HepG2 (cell line): Measurements from ENCODE around the gene DMXL1. TPM values are rescaled to one million over a fixed set of nuclear protein-coding genes. Genes with fewer than 3 reads are reported as not detected.
A peak's percentile ranks its signal among the peaks of the same experiment; 100 is the strongest.

Experiments
- ATAC-seq: fragments of 200-7000 bp; cut with Tn5 transposase; 3 replicates; pipeline ENCODE4 v1.9.1; 2020; ENCODE audit warnings: mild to moderate bottlenecking, moderate library complexity
- BruUV-seq: library from RNA; stranded (reverse); fragments of 400-500 nt; replicated peaks from 2 replicates; lab custom pipeline; 2021; lab: Mats Ljungman, UMichigan
- CTCF ChIA-PET: fragments of 300-600 bp; formaldehyde crosslinking; extraction: SDS; loops from one replicate; lab custom pipeline; 2021; ENCODE audit warnings: low total read pairs, inconsistent platforms, low intra/inter-chr PET ratio; lab: Yijun Ruan, JAX
- POLR2A ChIA-PET: fragments of 350-600 bp; sonication (Branson Sonifier 250); formaldehyde crosslinking; loops from one replicate; lab custom pipeline; 2020; ENCODE audit warnings: antibody characterized with exemption, inconsistent platforms; lab: Yijun Ruan, JAX
- DNase-seq: peaks from one replicate; pipeline ENCODE4 v3.0.0-alpha.2; 2015; ENCODE audit warnings: low spot score
- FAIRE-seq: peaks from 3 replicates; lab custom pipeline; 2011; peaks lifted over from hg19 to GRCh38; lab: Jason Lieb, UNC
- H2AFZ ChIP-seq: one replicate; pipeline ENCODE4 v1.6.1; 2011; ENCODE audit warnings: low read length, inconsistent platforms
- H3K27ac ChIP-seq: fragments of 300-600 bp; 3 replicates; pipeline ENCODE4 v1.8.0; 2011; ENCODE audit warnings: mixed run types, mild to moderate bottlenecking, mixed read lengths, low read length, inconsistent platforms; ENCODE audit not compliant: insufficient read depth; ENCODE audit errors: extremely low read length
- H3K27me3 ChIP-seq, 2 experiments: fragments of 200-600 bp in 1 of 2; 2 replicates in 1 of 2; 3 replicates in 1 of 2; pipeline versions ENCODE4 v1.6.0 to v1.8.0; 2011; ENCODE audit warnings: low read length in 2 of 2, mild to moderate bottlenecking in 2 of 2, moderate library complexity in 2 of 2, inconsistent platforms in 1 of 2; ENCODE audit not compliant: insufficient read depth in 2 of 2, control insufficient read depth in 1 of 2
- H3K36me3 ChIP-seq, 2 experiments: fragments of 200-600 bp in 1 of 2; replicated peaks in 1 of 2; 2 replicates in 1 of 2; 3 replicates in 1 of 2; pipeline versions ENCODE4 v1.5.1 to v1.8.0; 2011; ENCODE audit warnings: low read length in 2 of 2, inconsistent platforms in 1 of 2; ENCODE audit not compliant: insufficient read depth in 2 of 2, control insufficient read depth in 1 of 2
- H3K4me1 ChIP-seq: 2 replicates; pipeline ENCODE4 v1.5.1; 2012; ENCODE audit warnings: low read length, inconsistent platforms; ENCODE audit not compliant: insufficient read depth
- H3K4me2 ChIP-seq: 2 replicates; pipeline ENCODE4 v1.6.0; 2011; ENCODE audit warnings: low read depth, low read length, inconsistent platforms
- H3K4me3 ChIP-seq, 3 experiments: fragments of 200-600 bp in 1 of 3; sonication (generic), shearing (Covaris generic) in 1 of 3; replicated peaks in 1 of 3; 2 replicates each; pipeline ENCODE4 v1.5.1; 2011 to 2016; ENCODE audit warnings: low read length in 3 of 3, inconsistent platforms in 2 of 3, low read depth in 2 of 3, mild to moderate bottlenecking in 2 of 3, control low read depth in 1 of 3, mixed read lengths in 1 of 3; ENCODE audit not compliant: insufficient read depth in 1 of 3
- H3K79me2 ChIP-seq: one replicate; pipeline ENCODE4 v1.6.1; 2011; ENCODE audit warnings: low read length, inconsistent platforms; ENCODE audit not compliant: insufficient read depth
- H3K9ac ChIP-seq: 2 replicates; pipeline ENCODE4 v1.6.0; 2011; ENCODE audit warnings: mild to moderate bottlenecking, low read depth, low read length, inconsistent platforms; ENCODE audit not compliant: insufficient read depth
- H3K9me3 ChIP-seq: 2 replicates; pipeline ENCODE4 v1.5.1; 2012; ENCODE audit warnings: mild to moderate bottlenecking, low read length
- H4K20me1 ChIP-seq: 2 replicates; pipeline ENCODE4 v1.6.0; 2011; ENCODE audit warnings: inconsistent platforms, mild to moderate bottlenecking, low read length, moderate library complexity; ENCODE audit not compliant: insufficient read depth
- ELF4 ChIP-seq: sonication (generic); formaldehyde crosslinking; IDR thresholded peaks from 2 replicates; pipeline ENCODE4 v1.5.0; 2020; ENCODE audit warnings: missing genetic modification reagents, mild to moderate bottlenecking, moderate library complexity, borderline replicate concordance
- ETV5 ChIP-seq: IDR thresholded peaks from 2 replicates; pipeline ENCODE4 v1.6.1; 2018; ENCODE audit warnings: missing biosample characterization, missing genetic modification reagents, inconsistent platforms, borderline replicate concordance
- GATA4 ChIP-seq: sonication (generic); IDR thresholded peaks from 2 replicates; pipeline ENCODE4 v1.6.1; 2016; ENCODE audit warnings: antibody characterized with exemption, low read depth, borderline replicate concordance
- HNF4A ChIP-seq: sonication (generic); formaldehyde crosslinking; IDR thresholded peaks from 2 replicates; pipeline ENCODE4 v1.4.0; 2020; ENCODE audit warnings: missing genetic modification reagents
- JUND ChIP-seq: sonication (generic); formaldehyde crosslinking; IDR thresholded peaks from 2 replicates; pipeline ENCODE4 v1.8.0; 2022; ENCODE audit warnings: mild to moderate bottlenecking, missing genetic modification reagents
- KLF11 ChIP-seq: IDR thresholded peaks from 2 replicates; pipeline ENCODE4 v1.6.1; 2016; ENCODE audit warnings: missing compliant biosample characterization
- MYC ChIP-seq: sonication (generic); formaldehyde crosslinking; IDR thresholded peaks from 2 replicates; pipeline ENCODE4 v1.9.0; 2021; ENCODE audit warnings: missing genetic modification reagents, borderline replicate concordance
- NRL ChIP-seq: sonication (generic); formaldehyde crosslinking; IDR thresholded peaks from 2 replicates; pipeline ENCODE4 v1.5.0; 2020; ENCODE audit warnings: missing genetic modification reagents, mild to moderate bottlenecking, moderate library complexity, borderline replicate concordance
- RAD21 ChIP-seq: fragments of 450-650 bp; formaldehyde crosslinking; IDR thresholded peaks from 2 replicates; pipeline ENCODE4 v1.5.0; 2020; ENCODE audit warnings: mild to moderate bottlenecking
- ZNF441 ChIP-seq: sonication (generic); formaldehyde crosslinking; IDR thresholded peaks from 2 replicates; pipeline ENCODE4 v1.7.0; 2021; ENCODE audit warnings: missing genetic modification reagents, borderline replicate concordance
- ZNF558 ChIP-seq: sonication (generic); formaldehyde crosslinking; IDR thresholded peaks from 2 replicates; pipeline ENCODE4 v1.9.0; 2022; ENCODE audit warnings: mild to moderate bottlenecking, missing genetic modification reagents, borderline replicate concordance
- ZNF597 ChIP-seq: sonication (generic); formaldehyde crosslinking; IDR thresholded peaks from 2 replicates; pipeline ENCODE4 v1.5.0; 2020; ENCODE audit warnings: missing genetic modification reagents
- ZNF691 ChIP-seq: sonication (generic); formaldehyde crosslinking; IDR thresholded peaks from 2 replicates; pipeline ENCODE4 v1.4.0; 2020; ENCODE audit warnings: missing genetic modification reagents, low read depth, mild to moderate bottlenecking, borderline replicate concordance
- ZNF713 ChIP-seq: sonication (generic); formaldehyde crosslinking; IDR thresholded peaks from 2 replicates; pipeline ENCODE4 v1.4.0; 2020; ENCODE audit warnings: mild to moderate bottlenecking, missing genetic modification reagents
- ZNF749 ChIP-seq: sonication (generic); formaldehyde crosslinking; IDR thresholded peaks from 2 replicates; pipeline ENCODE4 v1.8.0; 2022; ENCODE audit warnings: mild to moderate bottlenecking, missing genetic modification reagents, moderate library complexity, borderline replicate concordance
- ZNF883 ChIP-seq: sonication (generic); formaldehyde crosslinking; IDR thresholded peaks from 2 replicates; pipeline ENCODE4 v1.5.1; 2020; ENCODE audit warnings: mild to moderate bottlenecking, missing genetic modification reagents; ENCODE audit errors: not compliant biosample characterization
- ZSCAN31 ChIP-seq: sonication (generic); formaldehyde crosslinking; IDR thresholded peaks from 2 replicates; pipeline ENCODE4 v1.5.0; 2020; ENCODE audit warnings: low read depth, mild to moderate bottlenecking, missing genetic modification reagents
- WGBS: methylation state at CpG from one replicate; pipeline ENCODE4 v1.1.6; 2017; ENCODE audit warnings: low lambda C conversion rate; 5-methylcytosine and 5-hydroxymethylcytosine counted together
- in situ Hi-C: cut with HindIII; loops from 2 replicates; pipeline ENCODE4 v1.10.0; 2017; ENCODE audit warnings: low pct_unique_long_range_greater_than_20kb; ENCODE audit not compliant: extremely low pct_ligation_motif_present
- intact Hi-C: fragments of 100-400 bp; cut with micrococcal nuclease; formaldehyde crosslinking; loops from one replicate; pipeline ENCODE4 v1.10.0; 2022; ENCODE audit not compliant: unreplicated experiment
- polyA plus RNA-seq, 8 experiments: library from polyadenylated mRNA; depleted of rRNA in 3 of 8; stranded (reverse) in 7 of 8; unstranded in 1 of 8; fragments of >200 nt; fragmentation: Illumina TruSeq in 4 of 8; extraction: Trizol in 4 of 8; gene quantifications; 2 replicates each; pipeline versions ENCODE4 v1.2.1 to v1.2.3, GENCODE V29; 2011 to 2016; ENCODE audit warnings: low read depth in 4 of 8, missing spikeins in 1 of 8, mixed read lengths in 1 of 8; ENCODE audit not compliant: insufficient read depth in 1 of 8
- total RNA-seq, 5 experiments: library from RNA; depleted of rRNA; stranded (reverse); fragments of >200 nt; fragmentation: Illumina TruSeq; extraction: Trizol; gene quantifications; 2 replicates each; pipeline ENCODE4 v1.2.3, GENCODE V29; 2016; ENCODE audit warnings: low read depth in 1 of 5

The DMXL1 gene
- total and polyA plus RNA-seq, 2 of the 13 experiments (the other 11 are each of a cell fraction or from before 2014, with no cell fraction given): 6.9 to 18.6 TPM

- TF ChIP-seq ZNF713 (CRISPR knock-in tag): no peak
- no peak for TF ChIP-seq HNF4A (CRISPR knock-in tag)
- TF ChIP-seq JUND (CRISPR knock-in tag): 0 out of 2 replicates have a peak, but pooled peaks have one; percentile 19
- TF ChIP-seq NRL (CRISPR knock-in tag): peak; percentile 46; the same call in 1 of the 2 replicates
- no peak for TF ChIP-seq MYC
- 0 out of 2 replicates have a peak, but pooled peaks have one; percentile 41 for TF ChIP-seq ELF4 (CRISPR knock-in tag)
- TF ChIP-seq RAD21 (CRISPR knock-in tag): no peak
- no peak; the same call in 1 of the 2 replicates for TF ChIP-seq ZSCAN31
- 0 out of 2 replicates have a peak, but pooled peaks have one; percentile 9 for TF ChIP-seq ZNF558 (CRISPR knock-in tag)
- TF ChIP-seq GATA4: 0 out of 2 replicates have a peak, but pooled peaks have one; percentile 3
Measured at GRCh38 chr5:119269061-119269944, 198.4 kb downstream of the DMXL1 start (continued).

- peaks cover 3% of the 10 kb centered on the region for H3K79me2 ChIP-seq
- no peak overlapping the region for H3K27ac ChIP-seq
- H3K4me3 ChIP-seq: no peak overlapping the region
- in situ Hi-C loops (no loop called here), intact Hi-C loops (no loop called here)
- FAIRE-seq: no peak
- no peaks in the 10 kb centered on the region for H4K20me1 ChIP-seq
- H3K36me3 ChIP-seq: no peaks in the 10 kb centered on the region
- no TSS peak for BruUV-seq
- ChIA-PET POLR2A (interaction anchor here (2.9 kb wide), 1 partner anchor 30 kb away, joined by 44 read pairs; no protein-coding TSS in a partner anchor), CTCF (no interaction called here)
- 96% methylated on average over 5 of the region's 5 CpGs for WGBS
- DNase-seq: no peak
- H3K4me2 ChIP-seq: peak overlapping the region; percentile 91; the same call in 1 of the 2 replicates
- H2AFZ ChIP-seq: no peak overlapping the region
- H3K4me1 ChIP-seq: peaks cover 52% of the 10 kb centered on the region
- no peaks in the 10 kb centered on the region for H3K9me3 ChIP-seq
- H3K27me3 ChIP-seq: no peaks in the 10 kb centered on the region; a peak in 1 of 5 replicates
- no peak for ATAC-seq
- H3K9ac ChIP-seq: no peak overlapping the region
- TF ChIP-seq ETV5 (CRISPR knock-in tag) (no peak), KLF11 (CRISPR knock-in tag) (no peak), ZNF441 (CRISPR knock-in tag) (no peak), ZNF691 (CRISPR knock-in tag) (no peak), ZNF749 (CRISPR knock-in tag) (no peak), ZNF883 (CRISPR knock-in tag) (no peak), ZNF597 (CRISPR knock-in tag) (no peak)
Measured at GRCh38 chr5:119270121-119270565, 199.3 kb downstream of the DMXL1 start.
